ENCODE measurements around the gene ADCYAP1R1. TPM values are rescaled to one million over a fixed set of nuclear protein-coding genes. Genes with fewer than 3 reads are reported as not detected.

Gene ADCYAP1R1
- polyA plus RNA-seq, 3 donors = not detected

GRCh38 chr7:31006857-31007256 is 45.3 kb upstream of the ADCYAP1R1 start:
- H3K36me3 Mint-ChIP-seq = no peaks in the 10 kb centered on the region
- Histone ChIP-seq H3K27me3 (ENCODE audit: control insufficient read depth in 2 of 2, insufficient read depth in 2 of 2, low read length in 2 of 2) (no peaks in the 10 kb centered on the region), H3K4me1 (ENCODE audit: control insufficient read depth in 1 of 2, insufficient read depth in 2 of 2, low read length in 2 of 2) (peaks cover 0 to 4% of the 10 kb centered on the region in 2 donors), H3K4me2 (replicated peaks; ENCODE audit: extremely low read depth, low read length, poor library complexity, severe bottlenecking) (no peak overlapping the region), H2AFZ (ENCODE audit: insufficient read depth, low read depth, low read length, poor library complexity, severe bottlenecking) (no peak overlapping the region), H3K9ac (ENCODE audit: insufficient read depth, low read length, poor library complexity, severe bottlenecking) (no peak overlapping the region), H3K4me3 (replicated peaks in 1 of 3; ENCODE audit: low read depth in 2 of 3, low read length in 3 of 3) (no peak overlapping the region), H4K20me1 (ENCODE audit: insufficient read depth, low read length) (no peaks in the 10 kb centered on the region), H3K36me3 (replicated peaks in 1 of 2; ENCODE audit: control insufficient read depth in 1 of 2, insufficient read depth in 2 of 2, low read length in 2 of 2) (no peaks in the 10 kb centered on the region), H3K27ac (ENCODE audit: low read depth in 1 of 2, low read length in 2 of 2) (no peak overlapping the region), H3K79me2 (ENCODE audit: insufficient read depth, low read length) (no peaks in the 10 kb centered on the region), H3K9me3 (replicated peaks in 1 of 2; ENCODE audit: control insufficient read depth in 1 of 2, insufficient read depth in 1 of 2, low read length in 2 of 2) (no peaks in the 10 kb centered on the region)
- peaks cover 9% of the 10 kb centered on the region for H3K4me1 Mint-ChIP-seq
- 87% methylated on average over 6 of the region's 6 CpGs for WGBS (ENCODE audit: insufficient coverage)
- no peak for DNase-seq
- no peak overlapping the region for H3K4me3 Mint-ChIP-seq
- no peak overlapping the region for H3K27ac Mint-ChIP-seq
- no peak for TF ChIP-seq CTCF (IDR thresholded peaks at IDR 0.05)
- H3K9me3 Mint-ChIP-seq = peaks cover 0 to 7% (median 2%) of the 10 kb centered on the region in 7 donors
- H3K27me3 Mint-ChIP-seq (ENCODE audit: low read depth in 3 of 3) = peaks cover 11 to 18% (median 18%) of the 10 kb centered on the region in 3 donors
- intact Hi-C loops (cut with micrococcal nuclease) = no loop called here

- 90% methylated on average over 5 of the region's 5 CpGs for WGBS (ENCODE audit: insufficient coverage)
- no peak for DNase-seq
- no peak for TF ChIP-seq CTCF (IDR thresholded peaks at IDR 0.05)
- no peaks in the 10 kb centered on the region for H3K36me3 ChIP-seq (replicated peaks in 1 of 2; ENCODE audit: control insufficient read depth in 1 of 2, insufficient read depth in 2 of 2, low read length in 2 of 2)
- Mint-ChIP-seq H3K27ac (no peak overlapping the region), H3K27me3 (ENCODE audit: low read depth in 3 of 3) (peaks cover 11 to 18% (median 18%) of the 10 kb centered on the region in 3 donors), H3K4me1 (peaks cover 4% of the 10 kb centered on the region), H3K9me3 (peaks cover 0 to 5% (median 2%) of the 10 kb centered on the region in 7 donors), H3K4me3 (no peak overlapping the region), H3K36me3 (no peaks in the 10 kb centered on the region)
- no peaks in the 10 kb centered on the region for H3K79me2 ChIP-seq (ENCODE audit: insufficient read depth, low read length)
- H3K9ac ChIP-seq (ENCODE audit: insufficient read depth, low read length, poor library complexity, severe bottlenecking) = no peak overlapping the region
- peaks cover 0 to 4% of the 10 kb centered on the region in 2 donors for H3K4me1 ChIP-seq (ENCODE audit: control insufficient read depth in 1 of 2, insufficient read depth in 2 of 2, low read length in 2 of 2)
- intact Hi-C loops (cut with micrococcal nuclease) = no loop called here
- no peak overlapping the region for H3K4me3 ChIP-seq (replicated peaks in 1 of 3; ENCODE audit: low read depth in 2 of 3, low read length in 3 of 3)
- H4K20me1 ChIP-seq (ENCODE audit: insufficient read depth, low read length) = no peaks in the 10 kb centered on the region
- H3K9me3 ChIP-seq (replicated peaks in 1 of 2; ENCODE audit: control insufficient read depth in 1 of 2, insufficient read depth in 1 of 2, low read length in 2 of 2) = no peaks in the 10 kb centered on the region
- no peak overlapping the region for H3K4me2 ChIP-seq (replicated peaks; ENCODE audit: extremely low read depth, low read length, poor library complexity, severe bottlenecking)
- H3K27ac ChIP-seq (ENCODE audit: low read depth in 1 of 2, low read length in 2 of 2) = no peak overlapping the region
- no peak overlapping the region for H2AFZ ChIP-seq (ENCODE audit: insufficient read depth, low read depth, low read length, poor library complexity, severe bottlenecking)
- no peaks in the 10 kb centered on the region for H3K27me3 ChIP-seq (ENCODE audit: control insufficient read depth in 2 of 2, insufficient read depth in 2 of 2, low read length in 2 of 2)
Observed at GRCh38 chr7:31007634-31008033, 44.5 kb upstream of the ADCYAP1R1 start.
